PC-9 (cell line): ENCODE measurements around the gene COPRS.

ENCODE experiments used
- CTCF ChIP-seq: fragments of 200-600 bp; sonication (generic); conservative IDR thresholded peaks from 2 replicates; pipeline ENCODE4 v1.6.1; 2017; ENCODE audit warnings: mixed run types, antibody characterized with exemption, mild to moderate bottlenecking, moderate library complexity
- EZH2 ChIP-seq: fragments of 200-600 bp; sonication (generic); IDR thresholded peaks from 2 replicates; pipeline ENCODE4 v1.8.0; 2017; ENCODE audit warnings: antibody characterized with exemption, low read depth

- TF ChIP-seq CTCF = no peak
- no peak for TF ChIP-seq EZH2
These were observed 504 bp upstream of the COPRS start for GRCh38 chr17:31859487-31860008.
